ENCODE data around the gene NTN3.
A peak's percentile ranks its signal among the peaks of the same experiment; 100 is the strongest.

Gene NTN3

DNA sequence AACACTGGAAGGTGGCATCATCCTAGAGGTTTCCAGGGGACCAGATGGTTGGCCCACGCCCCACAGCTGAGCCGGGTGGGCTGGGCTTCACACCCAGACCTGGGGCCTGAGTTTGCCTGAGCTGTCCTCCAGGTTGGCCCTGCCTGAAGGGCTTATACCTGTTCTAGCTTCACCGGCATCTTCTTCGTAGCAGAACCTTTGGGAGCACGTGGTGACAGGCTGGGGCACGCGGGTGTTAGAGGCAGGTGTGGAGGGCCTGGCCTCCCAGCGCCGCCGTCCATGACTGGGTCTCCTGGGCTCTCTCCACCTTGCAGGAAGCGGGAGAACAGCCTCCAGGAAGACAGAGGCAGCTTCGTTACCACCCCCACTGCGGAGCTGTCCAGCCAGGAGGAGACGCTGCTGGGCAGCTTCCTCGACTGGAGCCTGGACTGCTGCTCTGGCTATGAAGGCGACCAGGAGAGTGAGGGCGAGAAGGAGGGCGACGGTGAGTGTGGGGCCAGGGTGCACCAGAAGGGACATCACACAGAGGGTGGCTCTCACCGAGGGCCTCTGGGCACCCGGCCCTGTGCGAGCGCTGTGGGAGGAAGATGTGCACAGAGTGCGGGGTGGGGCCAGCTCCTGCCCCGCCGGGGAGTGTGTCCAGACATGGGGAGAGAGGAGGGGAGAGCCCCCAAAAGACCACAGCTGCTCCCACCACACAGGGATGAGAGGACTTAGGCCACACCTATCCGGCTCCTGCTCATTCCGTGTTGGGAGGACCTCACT, 15.8 kb upstream of the NTN3 start:
- intact Hi-C loops (cut with micrococcal nuclease), result no loop called here
- Mint-ChIP-seq H3K4me1 (ENCODE audit: low read depth) (peaks cover 7% of the 10 kb centered on the region), H3K27ac (no peak overlapping the region), H3K27me3 (peaks cover 2% of the 10 kb centered on the region), H3K9me3 (no peaks in the 10 kb centered on the region), H3K4me3 (no peak overlapping the region), H3K36me3 (ENCODE audit: low read depth) (peaks cover 61% of the 10 kb centered on the region)

- Mint-ChIP-seq H3K27ac (no peak overlapping the region), H3K36me3 (ENCODE audit: low read depth) (peaks cover 50% of the 10 kb centered on the region), H3K4me3 (no peak overlapping the region), H3K9me3 (no peaks in the 10 kb centered on the region), H3K27me3 (peaks cover 2% of the 10 kb centered on the region), H3K4me1 (ENCODE audit: low read depth) (peaks cover 7% of the 10 kb centered on the region)
- intact Hi-C loops (cut with micrococcal nuclease), result no loop called here
These were observed 14.4 kb upstream of the NTN3 start for GRCh38 chr16:2456551-2457153.

- Mint-ChIP-seq H3K9me3 (no peaks in the 10 kb centered on the region), H3K4me3 (no peak overlapping the region), H3K4me1 (ENCODE audit: low read depth) (peaks cover 7% of the 10 kb centered on the region), H3K27me3 (peaks cover 2% of the 10 kb centered on the region), H3K36me3 (ENCODE audit: low read depth) (peaks cover 44% of the 10 kb centered on the region), H3K27ac (no peak overlapping the region)
- intact Hi-C loops (cut with micrococcal nuclease), result no loop called here
These were observed 13.8 kb upstream of the NTN3 start for GRCh38 chr16:2457267-2457666.

DNA sequence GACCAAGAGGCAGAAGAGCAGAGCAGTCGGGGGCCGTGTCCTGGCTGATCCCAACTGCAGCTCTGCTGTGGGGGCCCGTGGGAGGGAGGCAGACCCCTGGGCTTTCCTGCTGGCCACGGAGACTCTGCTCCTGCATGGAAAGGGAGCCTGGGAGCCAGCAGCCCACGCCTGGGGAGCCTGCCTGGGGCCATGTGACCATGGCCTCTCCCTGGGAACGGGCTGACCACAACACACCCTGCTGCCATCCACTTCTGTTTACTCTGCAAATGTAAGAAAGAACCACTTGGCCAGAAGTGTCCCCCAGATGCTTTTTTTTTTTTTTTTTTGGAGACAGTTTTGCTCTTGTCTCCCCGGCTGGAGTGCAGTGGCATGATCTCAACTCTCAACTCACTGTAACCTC, 13.2 kb upstream of the NTN3 start:
- H3K36me3 Mint-ChIP-seq (ENCODE audit: low read depth), result peaks cover 39% of the 10 kb centered on the region
- H3K9me3 Mint-ChIP-seq, result no peaks in the 10 kb centered on the region
- H3K4me1 Mint-ChIP-seq (ENCODE audit: low read depth), result peaks cover 7% of the 10 kb centered on the region
- no peak overlapping the region for H3K27ac Mint-ChIP-seq
- intact Hi-C loops (cut with micrococcal nuclease), result no loop called here
- H3K27me3 Mint-ChIP-seq, result peaks cover 2% of the 10 kb centered on the region
- no peak overlapping the region for H3K4me3 Mint-ChIP-seq

DNA sequence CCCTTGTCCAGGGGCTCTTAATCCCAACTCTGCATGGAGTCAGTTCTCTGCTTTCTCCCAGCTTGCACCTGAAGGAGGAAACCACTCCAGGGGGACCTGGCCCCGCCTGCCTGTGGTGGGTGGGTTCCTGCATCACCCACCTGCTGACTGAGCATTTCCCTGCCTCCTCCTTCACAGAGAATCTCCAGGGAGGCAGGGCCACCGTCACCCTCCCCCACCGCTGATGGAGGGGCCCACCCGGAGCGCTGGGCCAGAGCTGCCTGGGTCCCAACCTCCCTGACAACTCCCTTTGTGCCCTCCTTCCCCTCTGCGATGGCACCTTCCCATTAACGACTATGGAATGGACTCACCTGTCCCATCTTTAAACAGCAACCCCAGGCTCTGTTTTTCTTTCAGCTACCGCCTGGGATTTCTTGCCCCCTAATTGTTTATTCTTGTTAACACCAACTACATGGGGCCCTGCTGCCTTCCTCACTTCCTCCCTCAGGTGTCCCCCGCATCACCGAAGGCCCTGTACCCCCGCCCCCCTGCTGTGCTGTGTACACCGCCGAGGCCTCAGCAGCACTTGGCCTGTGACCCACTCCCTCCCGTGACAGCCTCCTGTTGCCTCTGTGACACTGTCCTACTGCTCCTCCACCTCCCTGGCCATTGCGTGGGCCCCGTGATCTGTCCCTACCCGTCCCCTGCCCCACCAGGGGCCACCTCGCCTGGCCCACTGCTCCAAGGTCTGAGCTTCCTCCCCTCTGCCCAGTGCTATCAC, 12.0 kb upstream of the NTN3 start:
- Mint-ChIP-seq H3K36me3 (ENCODE audit: low read depth) (peaks cover 30% of the 10 kb centered on the region), H3K4me1 (ENCODE audit: low read depth) (peaks cover 15% of the 10 kb centered on the region), H3K4me3 (peak overlapping the region; percentile 87), H3K27ac (peak overlapping the region; percentile 23), H3K9me3 (no peaks in the 10 kb centered on the region), H3K27me3 (peaks cover 2% of the 10 kb centered on the region)
- intact Hi-C loops (cut with micrococcal nuclease), result no loop called here

- Mint-ChIP-seq H3K4me1 (ENCODE audit: low read depth) (peaks cover 17% of the 10 kb centered on the region), H3K9me3 (no peaks in the 10 kb centered on the region), H3K4me3 (peak within 1 kb of the TSS; percentile 87), H3K27ac (peak within 1 kb of the TSS; percentile 23), H3K36me3 (ENCODE audit: low read depth) (peaks cover 25% of the 10 kb centered on the region), H3K27me3 (peaks cover 2% of the 10 kb centered on the region)
- intact Hi-C loops (cut with micrococcal nuclease), result no loop called here
These were observed 11.3 kb upstream of the NTN3 start, which contains the start of gene TEDC2 for GRCh38 chr16:2459647-2460390. TSS of gene TEDC2 (plus strand) at chr16:2460109. CDS start at chr16:2460145, 36 bp downstream.

DNA sequence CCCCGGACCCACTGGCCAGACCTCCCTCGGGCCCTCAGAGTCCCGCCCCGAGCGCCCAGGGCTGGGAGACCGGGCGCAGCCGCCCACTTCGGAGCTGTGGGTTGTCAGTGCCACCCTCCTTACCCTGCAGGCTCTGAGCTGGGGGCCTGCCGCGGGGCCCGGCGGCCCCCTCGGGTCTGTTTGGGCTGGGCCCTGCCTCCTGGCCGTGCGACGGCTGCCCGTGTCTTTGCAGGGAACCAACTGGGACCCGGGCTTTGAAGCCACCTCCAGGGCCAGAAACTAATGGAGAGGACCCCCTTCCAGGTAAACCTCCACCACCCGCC, 10.7 kb upstream of the NTN3 start:
- Mint-ChIP-seq H3K27me3 (peaks cover 2% of the 10 kb centered on the region), H3K4me3 (peak overlapping the region; percentile 87), H3K36me3 (ENCODE audit: low read depth) (peaks cover 20% of the 10 kb centered on the region), H3K27ac (no peak overlapping the region), H3K9me3 (no peaks in the 10 kb centered on the region), H3K4me1 (ENCODE audit: low read depth) (peaks cover 17% of the 10 kb centered on the region)
- intact Hi-C loops (cut with micrococcal nuclease), result no loop called here

GRCh38 chr16:2460916-2461315, 10.2 kb upstream of the NTN3 start:
- Mint-ChIP-seq H3K36me3 (ENCODE audit: low read depth) (peaks cover 14% of the 10 kb centered on the region), H3K27ac (no peak overlapping the region), H3K9me3 (no peaks in the 10 kb centered on the region), H3K4me1 (ENCODE audit: low read depth) (peaks cover 17% of the 10 kb centered on the region), H3K4me3 (no peak overlapping the region), H3K27me3 (peaks cover 3% of the 10 kb centered on the region)
- intact Hi-C loops (cut with micrococcal nuclease), result no loop called here

DNA sequence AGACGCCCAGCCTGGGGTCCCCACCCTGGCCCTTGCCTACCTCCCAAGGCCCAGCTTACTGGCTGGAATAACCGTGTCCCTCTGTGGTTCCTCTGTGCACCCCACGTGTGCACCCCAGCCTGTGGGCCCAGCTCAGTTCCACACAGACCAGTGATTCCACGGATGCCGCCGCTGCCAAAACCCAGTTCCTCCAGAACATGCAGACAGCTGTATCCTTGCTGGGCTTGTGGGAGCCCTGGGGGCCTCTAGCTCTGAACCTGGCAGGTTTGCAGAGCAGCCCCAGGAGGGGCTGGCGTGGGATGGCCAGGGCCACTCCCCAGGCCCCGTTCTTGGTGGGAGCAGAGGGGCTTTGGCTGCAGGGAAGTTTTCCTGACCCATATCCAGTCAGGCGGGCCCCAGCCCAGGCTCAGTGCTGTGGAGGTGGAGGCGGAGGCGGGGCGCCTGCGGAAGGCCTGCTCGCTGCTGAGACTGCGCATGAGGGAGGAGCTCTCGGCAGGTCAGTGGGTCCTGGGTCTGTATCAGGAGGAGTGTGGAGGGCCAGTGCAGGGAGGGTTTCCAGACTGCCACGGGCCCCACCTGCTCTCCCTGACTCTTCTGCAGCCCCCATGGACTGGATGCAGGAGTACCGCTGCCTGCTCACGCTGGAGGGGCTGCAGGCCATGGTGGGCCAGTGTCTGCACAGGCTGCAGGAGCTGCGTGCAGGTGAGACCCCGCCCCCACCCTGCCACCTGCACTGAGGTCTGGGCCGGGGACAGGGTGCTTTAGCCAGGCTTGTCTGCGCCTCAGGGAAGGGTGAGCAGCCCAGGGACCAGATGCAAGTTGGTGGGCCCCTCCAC, 8.8 kb upstream of the NTN3 start:
- H3K9me3 Mint-ChIP-seq, result no peaks in the 10 kb centered on the region
- intact Hi-C loops (cut with micrococcal nuclease), result no loop called here
- peaks cover 16% of the 10 kb centered on the region for H3K27me3 Mint-ChIP-seq
- H3K36me3 Mint-ChIP-seq (ENCODE audit: low read depth), result peaks cover under 1% of the 10 kb centered on the region
- no peak overlapping the region for H3K27ac Mint-ChIP-seq
- no peak overlapping the region for H3K4me3 Mint-ChIP-seq
- H3K4me1 Mint-ChIP-seq (ENCODE audit: low read depth), result peaks cover 17% of the 10 kb centered on the region

DNA sequence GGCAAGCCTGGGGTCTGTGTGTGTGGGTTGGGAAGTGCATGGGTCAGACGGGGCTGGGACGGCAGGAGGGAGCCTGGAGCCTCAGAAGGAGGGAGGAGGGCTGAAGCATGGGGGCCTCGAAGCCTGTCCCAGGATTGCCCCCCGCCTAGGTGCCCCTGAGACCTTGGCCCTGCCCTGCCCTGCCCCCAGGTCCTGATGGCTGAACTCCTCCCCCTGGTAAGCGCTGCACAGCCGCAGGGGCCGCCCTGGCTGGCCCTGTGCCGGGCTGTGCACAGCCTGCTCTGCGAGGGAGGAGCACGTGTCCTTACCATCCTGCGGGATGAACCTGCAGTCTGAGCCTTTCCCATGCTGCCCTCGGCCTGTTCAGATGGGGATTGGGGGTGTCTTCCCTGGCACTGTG, 6.8 kb upstream of the NTN3 start:
- Mint-ChIP-seq H3K36me3 (ENCODE audit: low read depth) (no peaks in the 10 kb centered on the region), H3K27ac (no peak overlapping the region), H3K4me1 (ENCODE audit: low read depth) (peaks cover 29% of the 10 kb centered on the region), H3K9me3 (no peaks in the 10 kb centered on the region), H3K4me3 (no peak overlapping the region), H3K27me3 (peaks cover 33% of the 10 kb centered on the region)
- intact Hi-C loops (cut with micrococcal nuclease), result no loop called here

DNA sequence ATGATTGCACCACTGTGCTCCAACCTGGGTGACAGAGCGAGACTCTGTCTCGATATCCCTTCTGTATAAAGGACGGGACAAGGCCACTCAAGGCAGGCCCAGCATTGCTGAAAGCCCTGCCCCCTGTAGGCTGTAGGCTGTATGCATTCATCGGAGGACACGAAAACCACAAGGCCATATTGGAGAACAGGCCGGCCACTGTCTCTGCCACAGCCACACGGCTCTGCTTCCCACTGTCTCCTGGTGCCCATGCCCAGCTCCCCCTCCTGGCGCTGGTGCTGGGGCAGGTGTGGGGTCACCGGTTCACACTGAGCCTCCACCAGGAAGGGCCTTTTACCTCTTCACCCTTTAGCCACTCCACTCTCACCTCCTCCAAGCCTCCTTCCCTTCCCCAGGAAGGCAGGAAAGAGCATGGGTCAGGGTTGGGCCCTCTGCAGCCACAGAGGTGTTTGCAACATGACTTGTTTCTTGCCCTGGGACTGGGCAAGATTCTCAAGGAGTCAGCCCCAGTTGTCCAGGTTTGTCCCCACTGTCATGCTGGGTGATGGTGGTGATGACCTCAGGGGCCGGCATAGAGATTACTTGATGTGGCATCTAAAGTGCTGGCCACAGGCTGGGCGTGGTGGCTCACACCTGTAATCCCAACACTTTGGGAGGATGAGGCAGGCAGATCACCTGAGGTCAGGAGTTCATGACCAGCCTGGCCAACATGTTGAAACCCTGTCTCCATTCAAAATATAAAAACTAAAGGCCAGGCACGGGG, 5.3 kb upstream of the NTN3 start:
- H3K27me3 Mint-ChIP-seq, result peaks cover 46% of the 10 kb centered on the region
- no peak overlapping the region for H3K4me3 Mint-ChIP-seq
- H3K9me3 Mint-ChIP-seq, result no peaks in the 10 kb centered on the region
- intact Hi-C loops (cut with micrococcal nuclease), result no loop called here
- no peaks in the 10 kb centered on the region for H3K36me3 Mint-ChIP-seq (ENCODE audit: low read depth)
- peak overlapping the region; percentile 4 for H3K27ac Mint-ChIP-seq
- H3K4me1 Mint-ChIP-seq (ENCODE audit: low read depth), result peaks cover 35% of the 10 kb centered on the region

GRCh38 chr16:2466667-2467527, 4.2 kb upstream of the NTN3 start:
- intact Hi-C loops (cut with micrococcal nuclease), result no loop called here
- H3K36me3 Mint-ChIP-seq (ENCODE audit: low read depth), result no peaks in the 10 kb centered on the region
- H3K9me3 Mint-ChIP-seq, result no peaks in the 10 kb centered on the region
- H3K4me1 Mint-ChIP-seq (ENCODE audit: low read depth), result peaks cover 38% of the 10 kb centered on the region
- H3K27ac Mint-ChIP-seq, result no peak overlapping the region
- no peak overlapping the region for H3K4me3 Mint-ChIP-seq
- H3K27me3 Mint-ChIP-seq, result peaks cover 49% of the 10 kb centered on the region

Data from dendritic cell treated with granulocyte-macrophage colony-stimulating factor and Interleukin-4, amounts not matched to agents 40 ng/mL and 50 ng/mL, for 4 days (primary cell).